Measurements from ENCODE around the gene PTPRK. TPM values are rescaled to one million over a fixed set of nuclear protein-coding genes. Genes with fewer than 3 reads are reported as not detected.
"Not testable (repeated sequence)": the region's sequence is repeated elsewhere in the genome, so short reads cannot be mapped to it uniquely, and the experiment has no call there.

Gene PTPRK
- total RNA-seq, 1 donor from 2014 or later = 50.3 TPM

- Mint-ChIP-seq H3K27me3 (ENCODE audit: unreplicated experiment) (peaks cover 3% of the 10 kb centered on the region), H3K36me3 (ENCODE audit: unreplicated experiment) (no peaks in the 10 kb centered on the region), H3K9me3 (ENCODE audit: unreplicated experiment) (no peaks in the 10 kb centered on the region), H3K4me1 (ENCODE audit: low read depth, unreplicated experiment) (no peaks in the 10 kb centered on the region), H3K4me3 (ENCODE audit: unreplicated experiment) (no peak overlapping the region), H3K27ac (ENCODE audit: unreplicated experiment) (no peak overlapping the region)
- no peak for DNase-seq
- no peak for TF ChIP-seq CTCF (IDR thresholded peaks at IDR 0.05; ENCODE audit: partially characterized antibody, unreplicated experiment)
These were observed 76.8 kb downstream of the PTPRK start for GRCh38 chr6:128443553-128443952.

- H3K4me3 Mint-ChIP-seq (ENCODE audit: unreplicated experiment) = no peak overlapping the region
- peaks cover 2% of the 10 kb centered on the region for H3K4me1 Mint-ChIP-seq (ENCODE audit: low read depth, unreplicated experiment)
- H3K27ac Mint-ChIP-seq (ENCODE audit: unreplicated experiment) = no peak overlapping the region
- no peaks in the 10 kb centered on the region for H3K9me3 Mint-ChIP-seq (ENCODE audit: unreplicated experiment)
- no peaks in the 10 kb centered on the region for H3K36me3 Mint-ChIP-seq (ENCODE audit: unreplicated experiment)
- DNase-seq = no peak
- TF ChIP-seq CTCF (IDR thresholded peaks at IDR 0.05; ENCODE audit: partially characterized antibody, unreplicated experiment) = no peak
- peaks cover 3% of the 10 kb centered on the region for H3K27me3 Mint-ChIP-seq (ENCODE audit: unreplicated experiment)
These were observed 80.8 kb downstream of the PTPRK start for GRCh38 chr6:128439627-128440026.

GRCh38 chr6:128438393-128438792 lies 82.0 kb downstream of the PTPRK start:
- Mint-ChIP-seq H3K4me1 (ENCODE audit: low read depth, unreplicated experiment) (peaks cover 2% of the 10 kb centered on the region), H3K27me3 (ENCODE audit: unreplicated experiment) (peaks cover 3% of the 10 kb centered on the region), H3K27ac (ENCODE audit: unreplicated experiment) (no peak overlapping the region), H3K9me3 (ENCODE audit: unreplicated experiment) (no peaks in the 10 kb centered on the region), H3K36me3 (ENCODE audit: unreplicated experiment) (no peaks in the 10 kb centered on the region), H3K4me3 (ENCODE audit: unreplicated experiment) (no peak overlapping the region)
- no peak for TF ChIP-seq CTCF (IDR thresholded peaks at IDR 0.05; ENCODE audit: partially characterized antibody, unreplicated experiment)
- DNase-seq = no peak

- no peak for DNase-seq
- H3K27ac Mint-ChIP-seq (ENCODE audit: unreplicated experiment) = no peak overlapping the region
- no peaks in the 10 kb centered on the region for H3K36me3 Mint-ChIP-seq (ENCODE audit: unreplicated experiment)
- no peaks in the 10 kb centered on the region for H3K27me3 Mint-ChIP-seq (ENCODE audit: unreplicated experiment)
- no peak for TF ChIP-seq CTCF (IDR thresholded peaks at IDR 0.05; ENCODE audit: partially characterized antibody, unreplicated experiment)
- H3K4me3 Mint-ChIP-seq (ENCODE audit: unreplicated experiment) = no peak overlapping the region
- H3K9me3 Mint-ChIP-seq (ENCODE audit: unreplicated experiment) = no peaks in the 10 kb centered on the region
- H3K4me1 Mint-ChIP-seq (ENCODE audit: low read depth, unreplicated experiment) = peaks cover 2% of the 10 kb centered on the region
These were observed 82.7 kb downstream of the PTPRK start for GRCh38 chr6:128437685-128438084.

- not testable (repeated sequence) for H3K9me3 Mint-ChIP-seq (ENCODE audit: unreplicated experiment); DNase-seq; H3K27me3 Mint-ChIP-seq (ENCODE audit: unreplicated experiment); H3K4me1 Mint-ChIP-seq (ENCODE audit: low read depth, unreplicated experiment); H3K36me3 Mint-ChIP-seq (ENCODE audit: unreplicated experiment); H3K27ac Mint-ChIP-seq (ENCODE audit: unreplicated experiment); H3K4me3 Mint-ChIP-seq (ENCODE audit: unreplicated experiment)
These were observed 85.6 kb downstream of the PTPRK start for GRCh38 chr6:128434752-128435151.

GRCh38 chr6:128432394-128432793 lies 88.0 kb downstream of the PTPRK start:
- no peaks in the 10 kb centered on the region for H3K9me3 Mint-ChIP-seq (ENCODE audit: unreplicated experiment)

More at GRCh38 chr6:128432394-128432793, 88.0 kb downstream of the PTPRK start:
- Mint-ChIP-seq H3K27me3 (ENCODE audit: unreplicated experiment) (no peaks in the 10 kb centered on the region), H3K4me3 (ENCODE audit: unreplicated experiment) (no peak overlapping the region), H3K4me1 (ENCODE audit: low read depth, unreplicated experiment) (peaks cover 2% of the 10 kb centered on the region), H3K36me3 (ENCODE audit: unreplicated experiment) (no peaks in the 10 kb centered on the region), H3K27ac (ENCODE audit: unreplicated experiment) (no peak overlapping the region)
- no peak for DNase-seq
- no peak for TF ChIP-seq CTCF (IDR thresholded peaks at IDR 0.05; ENCODE audit: partially characterized antibody, unreplicated experiment)

Data from glutamatergic neuron (in vitro differentiated cells).